ENCODE measurements around the gene SRRM3. TPM values are rescaled to one million over a fixed set of nuclear protein-coding genes. Genes with fewer than 3 reads are reported as not detected.

SRRM3 gene
- polyA plus RNA-seq, 1 donor, result 5.8 TPM

DNA sequence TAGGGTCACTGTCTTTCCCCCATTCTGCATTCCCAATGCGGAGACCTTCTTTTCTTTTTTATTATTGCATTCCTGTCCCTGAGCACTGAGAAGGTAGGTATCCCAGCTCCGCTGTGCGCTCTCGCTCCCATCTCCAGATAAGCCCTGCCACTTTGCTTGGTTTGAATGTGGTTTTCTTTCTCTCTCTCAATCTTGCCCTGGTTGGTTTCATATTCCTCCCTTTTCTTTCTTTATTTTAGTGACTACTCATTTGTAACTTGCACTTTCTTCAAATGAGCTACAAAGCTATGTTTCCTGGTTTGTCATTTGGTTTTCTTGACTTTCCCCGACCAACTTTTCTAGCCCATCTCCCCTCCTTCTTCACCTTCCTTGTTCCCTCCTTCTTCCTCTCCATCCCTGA, 71.8 kb downstream of the SRRM3 start:
- Histone ChIP-seq H3K4me3 (ENCODE audit: low read length) (no peak overlapping the region), H3K27me3 (ENCODE audit: control insufficient read depth, insufficient read depth, low read length) (peaks cover 69% of the 10 kb centered on the region), H3K27ac (ENCODE audit: low read length) (no peak overlapping the region), H3K4me1 (ENCODE audit: control insufficient read depth, insufficient read depth, low read length) (no peaks in the 10 kb centered on the region), H3K36me3 (ENCODE audit: control insufficient read depth, insufficient read depth, low read length) (no peaks in the 10 kb centered on the region), H3K9me3 (ENCODE audit: control insufficient read depth, low read depth, low read length) (peaks cover 3% of the 10 kb centered on the region)
- DNase-seq, result no peak
- 61% methylated on average over 2 of the region's 5 CpGs for WGBS (ENCODE audit: insufficient coverage, low lambda C conversion rate)

DNA sequence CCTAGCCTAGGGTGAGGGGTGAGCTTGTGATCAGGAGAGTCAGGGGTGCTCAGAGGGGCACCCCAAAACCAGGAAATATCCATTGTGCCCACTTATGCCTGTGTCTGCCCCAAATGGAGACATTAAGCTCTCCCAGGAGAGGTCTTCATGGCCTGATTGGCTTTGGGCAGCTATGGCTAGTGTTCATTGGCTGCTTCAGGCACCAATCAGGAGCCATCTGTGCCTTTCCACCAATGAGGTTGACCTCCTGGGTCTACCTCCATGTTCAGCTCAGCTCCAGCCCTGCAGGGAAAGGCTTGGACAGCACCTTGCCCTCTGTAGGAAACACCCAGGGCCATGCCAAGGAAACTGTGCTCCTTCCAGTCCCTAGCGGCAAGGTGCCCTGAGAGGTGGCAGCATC, 76.8 kb downstream of the SRRM3 start:
- Histone ChIP-seq H3K4me1 (ENCODE audit: control insufficient read depth, insufficient read depth, low read length) (peaks cover 5% of the 10 kb centered on the region), H3K27me3 (ENCODE audit: control insufficient read depth, insufficient read depth, low read length) (peaks cover 70% of the 10 kb centered on the region), H3K9me3 (ENCODE audit: control insufficient read depth, low read depth, low read length) (no peaks in the 10 kb centered on the region), H3K4me3 (ENCODE audit: low read length) (no peak overlapping the region), H3K36me3 (ENCODE audit: control insufficient read depth, insufficient read depth, low read length) (no peaks in the 10 kb centered on the region), H3K27ac (ENCODE audit: low read length) (no peak overlapping the region)
- no peak for DNase-seq
- WGBS (ENCODE audit: insufficient coverage, low lambda C conversion rate), result no CpG with 5 or more reads among the region's 1 CpG

DNA sequence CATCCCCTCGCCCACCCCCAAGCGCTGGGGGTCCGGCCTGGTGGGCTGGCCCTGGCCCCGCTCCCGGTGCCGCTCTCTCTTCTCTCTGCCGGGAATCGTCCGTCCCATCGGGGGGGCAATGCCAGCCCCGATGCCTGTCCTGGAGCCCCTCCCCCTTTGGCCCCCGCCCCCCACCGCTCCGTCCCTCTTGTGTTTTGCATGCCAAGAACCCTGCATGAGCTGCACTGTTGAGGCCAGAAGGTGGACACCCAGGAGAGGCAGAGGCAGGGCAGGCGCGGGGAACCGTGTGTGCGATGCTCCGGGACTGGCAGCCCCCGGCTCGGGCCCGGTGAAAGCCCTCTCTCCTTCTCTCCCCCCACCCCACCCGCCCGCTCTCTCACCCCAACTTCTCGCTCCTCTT, 78.7 kb downstream of the SRRM3 start:
- H3K9me3 ChIP-seq (ENCODE audit: control insufficient read depth, low read depth, low read length), result no peaks in the 10 kb centered on the region
- no CpG with 5 or more reads among the region's 25 CpGs for WGBS (ENCODE audit: insufficient coverage, low lambda C conversion rate)
- peaks cover 5% of the 10 kb centered on the region for H3K4me1 ChIP-seq (ENCODE audit: control insufficient read depth, insufficient read depth, low read length)
- DNase-seq, result no peak
- no peaks in the 10 kb centered on the region for H3K36me3 ChIP-seq (ENCODE audit: control insufficient read depth, insufficient read depth, low read length)
- H3K4me3 ChIP-seq (ENCODE audit: low read length), result no peak overlapping the region
- H3K27ac ChIP-seq (ENCODE audit: low read length), result no peak overlapping the region
- H3K27me3 ChIP-seq (ENCODE audit: control insufficient read depth, insufficient read depth, low read length), result peaks cover 74% of the 10 kb centered on the region

DNA sequence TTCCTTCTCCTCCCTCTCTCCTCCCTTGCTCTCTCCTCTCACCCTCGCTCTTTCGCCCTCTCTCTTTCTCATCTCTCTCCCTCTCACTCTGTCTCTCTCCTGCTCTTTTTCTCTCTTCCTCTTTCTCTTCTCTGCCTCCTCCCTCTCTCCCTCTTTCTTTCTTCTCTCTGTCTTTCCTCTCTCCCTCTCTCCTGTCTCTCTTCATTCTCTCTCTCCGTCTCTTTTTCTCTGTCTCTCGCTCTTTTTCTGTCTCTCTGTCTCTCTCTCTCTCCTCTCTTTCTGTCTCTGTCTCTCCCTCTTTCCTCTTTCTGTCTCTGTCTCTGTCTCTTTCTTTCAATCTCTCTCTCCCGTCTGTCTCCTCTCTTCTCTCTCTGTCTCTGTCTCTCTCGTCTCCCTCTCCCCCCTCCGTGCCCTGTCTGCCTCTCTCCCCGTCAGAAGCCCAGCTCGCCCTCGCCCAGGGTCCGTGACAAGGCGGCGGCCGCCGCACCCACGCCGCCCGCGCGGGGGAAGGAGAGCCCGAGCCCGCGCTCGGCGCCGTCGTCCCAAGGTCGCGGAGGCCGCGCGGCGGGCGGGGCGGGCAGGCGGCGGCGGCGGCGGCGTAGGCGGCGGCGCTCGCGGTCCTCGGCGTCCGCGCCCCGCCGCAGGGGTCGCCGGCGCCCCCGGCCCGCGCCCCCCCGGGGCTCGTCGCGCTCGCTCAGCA, 79.5 kb downstream of the SRRM3 start:
- DNase-seq, result peak in 1 of 2 donors; percentile 33
- H3K4me3 ChIP-seq (ENCODE audit: low read length), result no peak overlapping the region
- H3K4me1 ChIP-seq (ENCODE audit: control insufficient read depth, insufficient read depth, low read length), result peaks cover 5% of the 10 kb centered on the region
- WGBS (ENCODE audit: insufficient coverage, low lambda C conversion rate), result 9% methylated on average over 4 of the region's 63 CpGs
- H3K27ac ChIP-seq (ENCODE audit: low read length), result no peak overlapping the region
- no peaks in the 10 kb centered on the region for H3K36me3 ChIP-seq (ENCODE audit: control insufficient read depth, insufficient read depth, low read length)
- peaks cover 79% of the 10 kb centered on the region for H3K27me3 ChIP-seq (ENCODE audit: control insufficient read depth, insufficient read depth, low read length)
- no peaks in the 10 kb centered on the region for H3K9me3 ChIP-seq (ENCODE audit: control insufficient read depth, low read depth, low read length)

DNA sequence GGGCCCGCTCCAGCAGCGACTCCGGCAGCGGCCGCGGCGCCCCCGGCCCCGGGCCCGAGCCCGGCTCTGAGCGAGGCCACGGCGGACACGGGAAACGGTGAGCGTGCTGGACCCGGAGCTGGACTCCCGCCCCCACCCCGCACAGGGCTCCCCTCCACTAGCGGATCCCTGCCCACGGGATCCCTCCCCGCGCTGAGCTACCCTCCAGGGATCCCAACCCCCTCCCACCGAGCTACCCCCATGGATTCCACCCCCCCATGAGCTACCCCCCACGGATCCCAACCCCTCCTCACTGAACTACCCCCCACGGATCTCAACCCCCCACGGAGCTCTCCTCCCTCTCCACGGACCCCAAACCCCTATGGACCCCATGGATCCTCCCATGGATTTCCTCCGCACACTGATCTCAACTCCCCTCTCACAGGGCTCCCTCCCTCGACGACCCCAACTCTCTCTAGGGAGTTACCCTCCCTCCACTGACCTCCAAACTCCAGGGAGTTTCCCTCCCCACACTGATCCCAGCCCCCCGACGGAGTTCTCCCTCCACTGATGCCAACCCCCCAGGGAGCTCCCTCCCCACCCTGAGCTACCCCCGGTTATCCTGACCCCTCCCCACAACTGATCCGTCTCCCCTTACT, 80.1 kb downstream of the SRRM3 start:
- Histone ChIP-seq H3K4me1 (ENCODE audit: control insufficient read depth, insufficient read depth, low read length) (peaks cover 5% of the 10 kb centered on the region), H3K4me3 (ENCODE audit: low read length) (no peak overlapping the region), H3K27ac (ENCODE audit: low read length) (no peak overlapping the region), H3K36me3 (ENCODE audit: control insufficient read depth, insufficient read depth, low read length) (no peaks in the 10 kb centered on the region), H3K9me3 (ENCODE audit: control insufficient read depth, low read depth, low read length) (no peaks in the 10 kb centered on the region), H3K27me3 (ENCODE audit: control insufficient read depth, insufficient read depth, low read length) (peaks cover 75% of the 10 kb centered on the region)
- no CpG with 5 or more reads among the region's 36 CpGs for WGBS (ENCODE audit: insufficient coverage, low lambda C conversion rate)
- DNase-seq, result no peak

DNA sequence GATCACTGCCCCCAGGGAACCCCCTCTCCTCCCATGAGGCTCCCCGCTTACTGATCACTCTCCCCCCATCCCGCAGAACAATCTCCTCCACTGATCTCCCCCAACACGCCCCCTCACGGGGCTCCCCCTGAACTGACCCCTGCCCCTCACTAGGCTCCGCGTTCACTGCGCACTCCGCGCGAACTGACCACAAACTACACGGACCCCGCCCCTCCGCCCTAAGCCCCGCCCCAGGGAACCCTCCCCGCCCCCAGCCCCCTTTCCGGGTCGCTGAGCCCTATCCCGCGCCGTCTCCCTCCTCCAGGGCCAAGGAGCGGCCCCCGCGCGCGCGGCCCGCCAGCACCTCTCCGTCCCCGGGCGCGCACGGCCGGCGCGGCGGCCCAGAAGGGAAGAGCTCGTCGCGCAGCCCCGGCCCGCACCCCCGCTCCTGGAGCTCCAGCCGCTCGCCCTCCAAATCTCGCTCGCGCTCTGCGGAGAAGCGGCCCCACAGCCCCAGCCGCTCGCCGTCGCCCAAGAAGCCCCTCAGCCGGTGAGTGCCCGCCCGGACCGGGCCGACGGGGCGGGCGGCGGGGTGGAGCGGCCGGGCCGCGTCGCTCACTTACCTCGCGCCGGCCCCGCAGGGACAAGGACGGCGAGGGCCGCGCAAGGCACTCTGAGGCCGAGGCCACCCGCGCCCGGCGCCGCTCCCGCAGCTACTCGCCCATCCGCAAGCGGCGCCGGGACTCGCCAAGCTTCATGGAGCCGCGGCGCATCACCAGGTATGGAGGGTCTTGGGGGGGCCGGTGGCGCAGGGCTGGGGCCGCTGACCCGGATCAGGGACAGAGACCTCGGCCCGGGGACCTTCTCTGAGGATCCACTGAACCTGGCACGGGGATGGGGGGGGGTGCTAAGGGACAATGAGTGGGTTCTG, 80.9 kb downstream of the SRRM3 start:
- no CpG with 5 or more reads among the region's 98 CpGs for WGBS (ENCODE audit: insufficient coverage, low lambda C conversion rate)
- peaks cover 71% of the 10 kb centered on the region for H3K27me3 ChIP-seq (ENCODE audit: control insufficient read depth, insufficient read depth, low read length)
- no peak for DNase-seq

DNA sequence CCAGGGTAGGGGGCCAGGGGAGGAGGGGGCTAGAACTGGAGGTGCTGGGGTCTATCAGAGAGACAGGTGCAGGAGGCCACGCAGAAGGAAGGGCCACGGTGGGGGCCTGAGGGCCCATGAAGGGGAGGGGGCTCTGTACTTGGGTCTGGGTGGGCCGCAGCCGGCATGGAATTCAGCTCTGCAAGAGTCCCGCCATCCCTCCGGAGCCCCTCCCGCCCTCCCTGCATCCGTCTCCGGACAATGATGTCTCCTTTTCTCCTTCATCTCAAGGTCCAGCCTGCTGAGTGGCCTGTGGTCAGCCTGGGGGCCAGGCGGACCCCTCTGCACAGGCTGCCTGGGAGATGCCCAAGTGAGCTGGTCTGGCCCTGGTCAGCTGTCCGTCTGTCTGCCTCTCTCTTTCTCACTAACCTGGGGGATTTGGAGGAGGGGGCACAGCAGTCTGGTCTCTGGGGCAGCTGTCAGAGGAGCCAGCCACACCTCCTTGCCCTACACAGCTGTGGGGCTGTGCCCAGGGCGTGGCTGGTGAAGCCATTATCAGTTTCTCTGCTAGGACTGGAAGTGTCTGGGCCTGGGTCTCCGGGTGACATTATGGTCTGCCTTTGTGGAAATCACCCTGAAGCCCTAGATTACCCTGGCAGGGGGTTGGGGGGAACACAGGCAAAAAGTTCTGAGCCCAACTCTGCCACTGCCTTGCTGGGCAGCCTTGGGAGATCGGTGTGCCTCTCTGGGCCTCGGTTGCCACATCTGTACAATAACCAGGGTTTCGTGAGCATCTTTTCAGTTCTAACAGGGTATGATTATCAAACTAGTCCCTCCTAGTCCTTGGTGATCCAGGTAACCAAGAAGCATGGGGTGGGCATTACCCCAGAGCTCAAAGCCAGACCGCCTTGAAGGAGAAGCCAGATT, 81.8 kb downstream of the SRRM3 start:
- Histone ChIP-seq H3K36me3 (ENCODE audit: control insufficient read depth, insufficient read depth, low read length) (no peaks in the 10 kb centered on the region), H3K9me3 (ENCODE audit: control insufficient read depth, low read depth, low read length) (no peaks in the 10 kb centered on the region), H3K4me1 (ENCODE audit: control insufficient read depth, insufficient read depth, low read length) (peaks cover 5% of the 10 kb centered on the region), H3K27me3 (ENCODE audit: control insufficient read depth, insufficient read depth, low read length) (peaks cover 64% of the 10 kb centered on the region), H3K4me3 (ENCODE audit: low read length) (no peak overlapping the region), H3K27ac (ENCODE audit: low read length) (no peak overlapping the region)
- DNase-seq, result no peak
- no CpG with 5 or more reads among the region's 17 CpGs for WGBS (ENCODE audit: insufficient coverage, low lambda C conversion rate)

More for the DNA sequence above, 80.9 kb downstream of the SRRM3 start:
- no peaks in the 10 kb centered on the region for H3K9me3 ChIP-seq (ENCODE audit: control insufficient read depth, low read depth, low read length)
- H3K27ac ChIP-seq (ENCODE audit: low read length), result no peak overlapping the region
- H3K4me3 ChIP-seq (ENCODE audit: low read length), result no peak overlapping the region
- H3K36me3 ChIP-seq (ENCODE audit: control insufficient read depth, insufficient read depth, low read length), result no peaks in the 10 kb centered on the region
- H3K4me1 ChIP-seq (ENCODE audit: control insufficient read depth, insufficient read depth, low read length), result peaks cover 5% of the 10 kb centered on the region

DNA sequence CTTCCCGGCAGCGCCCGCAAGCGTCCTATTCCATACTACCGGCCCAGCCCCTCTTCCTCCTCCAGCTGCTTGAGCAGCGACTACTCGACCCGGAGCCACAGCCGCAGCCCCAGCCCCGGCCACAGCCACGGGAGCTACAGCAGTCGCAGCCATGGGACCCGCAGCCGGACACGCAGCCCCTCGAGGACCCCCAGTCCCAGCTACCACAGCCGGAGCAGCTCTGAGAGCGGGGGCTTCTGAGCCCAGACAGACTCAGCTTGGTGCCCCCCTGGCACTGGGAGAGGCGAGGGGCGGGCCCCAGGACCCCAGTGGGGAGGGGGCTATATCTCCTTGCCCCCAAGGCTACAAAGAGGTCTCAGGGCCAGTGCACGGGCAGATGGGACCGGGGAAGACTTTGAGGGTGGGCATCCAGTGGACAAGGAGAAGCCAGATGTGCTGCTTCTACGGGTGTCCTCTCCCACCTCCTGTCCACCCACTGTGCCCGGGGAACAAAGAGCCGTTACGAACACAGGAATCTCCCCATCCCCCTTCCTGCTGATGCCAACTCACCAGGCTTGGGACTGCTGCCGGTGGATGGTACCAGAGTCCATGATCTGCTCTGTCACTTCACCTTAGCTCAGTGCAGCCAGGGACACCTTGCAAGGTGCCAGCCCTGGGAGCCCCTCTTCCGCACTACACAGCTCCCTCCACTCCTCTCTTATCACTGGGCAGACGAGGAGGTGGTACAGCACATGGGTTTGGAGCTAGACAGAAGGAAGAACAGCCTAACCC, 84.1 kb downstream of the SRRM3 start:
- DNase-seq, result no peak
- no CpG with 5 or more reads among the region's 29 CpGs for WGBS (ENCODE audit: insufficient coverage, low lambda C conversion rate)
- Histone ChIP-seq H3K4me1 (ENCODE audit: control insufficient read depth, insufficient read depth, low read length) (peaks cover 5% of the 10 kb centered on the region), H3K36me3 (ENCODE audit: control insufficient read depth, insufficient read depth, low read length) (no peaks in the 10 kb centered on the region), H3K9me3 (ENCODE audit: control insufficient read depth, low read depth, low read length) (no peaks in the 10 kb centered on the region), H3K4me3 (ENCODE audit: low read length) (no peak overlapping the region), H3K27me3 (ENCODE audit: control insufficient read depth, insufficient read depth, low read length) (peaks cover 42% of the 10 kb centered on the region), H3K27ac (ENCODE audit: low read length) (no peak overlapping the region)

DNA sequence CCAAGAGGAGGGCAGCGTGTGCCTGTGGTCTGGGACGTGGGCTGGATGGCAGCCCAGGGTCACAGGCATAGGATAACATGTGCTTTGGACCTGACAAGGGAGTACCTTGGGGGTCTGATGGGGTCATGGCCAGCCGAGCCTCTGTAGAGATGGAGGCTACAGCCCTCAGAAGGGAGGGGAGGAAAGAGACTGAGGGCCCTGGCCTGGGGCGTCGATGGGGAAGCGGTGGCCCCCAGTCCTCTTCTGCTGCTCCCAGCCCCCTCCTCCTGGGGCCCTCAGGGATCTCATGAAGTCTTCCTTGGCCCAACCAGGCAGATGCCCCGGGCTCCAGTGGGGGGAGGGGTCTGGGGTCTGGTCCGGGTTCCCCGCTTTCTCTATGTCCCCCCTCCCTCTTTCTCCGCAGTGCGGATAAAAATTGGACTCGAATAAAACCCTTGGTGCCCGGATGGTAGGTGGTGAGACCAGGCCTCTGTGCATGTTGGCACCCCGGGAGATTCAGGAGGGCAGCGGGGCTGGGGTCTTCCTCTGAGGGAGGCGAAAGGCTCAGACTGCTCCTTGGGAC, 85.2 kb downstream of the SRRM3 start:
- no peak overlapping the region for H3K4me3 ChIP-seq (ENCODE audit: low read length)
- no peaks in the 10 kb centered on the region for H3K9me3 ChIP-seq (ENCODE audit: control insufficient read depth, low read depth, low read length)
- H3K27ac ChIP-seq (ENCODE audit: low read length), result no peak overlapping the region
- no peak for DNase-seq
- H3K4me1 ChIP-seq (ENCODE audit: control insufficient read depth, insufficient read depth, low read length), result peaks cover 9% of the 10 kb centered on the region
- WGBS (ENCODE audit: insufficient coverage, low lambda C conversion rate), result no CpG with 5 or more reads among the region's 16 CpGs
- peaks cover 33% of the 10 kb centered on the region for H3K27me3 ChIP-seq (ENCODE audit: control insufficient read depth, insufficient read depth, low read length)
- no peaks in the 10 kb centered on the region for H3K36me3 ChIP-seq (ENCODE audit: control insufficient read depth, insufficient read depth, low read length)
